Peyer's patch (tissue), 4 donors: ENCODE measurements around the gene CYP19A1. TPM values are rescaled to one million over a fixed set of nuclear protein-coding genes. Genes with fewer than 3 reads are reported as not detected.

ENCODE experiments used
- DNase-seq, 3 donors: peaks; one replicate each; pipeline ENCODE4 v3.0.0-alpha.2; 2017 to 2019
- H3K27ac ChIP-seq, 4 donors: fragments of 200-600 bp; sonication (generic); one replicate each; pipeline ENCODE4 v1.5.1; 2016 to 2019
- H3K27me3 ChIP-seq, 2 donors: fragments of 200-600 bp; sonication (generic); one replicate each; pipeline ENCODE4 v1.5.1; 2019
- H3K36me3 ChIP-seq, 3 donors: fragments of 200-600 bp; sonication (generic); one replicate each; pipeline ENCODE4 v1.5.1; 2016 to 2019
- H3K4me1 ChIP-seq, 4 donors: fragments of 200-600 bp; sonication (generic); one replicate each; pipeline ENCODE4 v1.5.1; 2016 to 2019
- H3K4me3 ChIP-seq, 4 donors: fragments of 200-600 bp; sonication (generic); 1 replicate in 3 of 4; 2 replicates in 1 of 4; pipeline ENCODE4 v1.5.1; 2016 to 2019; ENCODE audit warnings: mild to moderate bottlenecking in 1 of 4
- H3K9me3 ChIP-seq, 4 donors: fragments of 200-600 bp; sonication (generic); one replicate each; pipeline ENCODE4 v1.5.1; 2016 to 2019; ENCODE audit warnings: mild to moderate bottlenecking in 1 of 4
- CTCF ChIP-seq, 6 experiments: fragments of 450-650 bp in 4 of 6; fragments of 200-600 bp in 2 of 6; sonication (generic) in 1 of 6; IDR thresholded peaks; one replicate each; pipeline ENCODE4 v1.5.1; 2017 to 2019; ENCODE audit warnings: antibody characterized with exemption in 6 of 6, mild to moderate bottlenecking in 3 of 6, moderate library complexity in 1 of 6
- POLR2A ChIP-seq, 2 donors: fragments of 450-650 bp; IDR thresholded peaks; one replicate each; pipeline ENCODE4 v1.5.1; 2017; ENCODE audit warnings: antibody characterized with exemption in 2 of 2, mild to moderate bottlenecking in 2 of 2, moderate library complexity in 2 of 2
- total RNA-seq, 4 donors: library from RNA; depleted of rRNA; stranded (reverse); fragments of >200 nt; gene quantifications; one replicate each; pipeline ENCODE4 v1.1.0, GENCODE V29; 2016

CYP19A1 gene
- total RNA-seq, 4 donors from 2014 or later, result 0.83 TPM; not detected in 3

GRCh38 chr15:51359981-51360380 lies 21.6 kb upstream of the CYP19A1 start:
- Histone ChIP-seq H3K36me3 (no peaks in the 10 kb centered on the region), H3K27ac (no peak overlapping the region), H3K4me1 (no peaks in the 10 kb centered on the region), H3K9me3 (no peaks in the 10 kb centered on the region), H3K27me3 (no peaks in the 10 kb centered on the region), H3K4me3 (no peak overlapping the region)
- TF ChIP-seq CTCF (IDR thresholded peaks at IDR 0.05) (no peak), POLR2A (IDR thresholded peaks at IDR 0.05) (no peak)
- no peak for DNase-seq

- no peak for DNase-seq
- TF ChIP-seq POLR2A (IDR thresholded peaks at IDR 0.05), result no peak
- no peak for TF ChIP-seq CTCF (IDR thresholded peaks at IDR 0.05)
These were observed 18.6 kb upstream of the CYP19A1 start for GRCh38 chr15:51356983-51357382.

GRCh38 chr15:51356147-51356546 lies 17.8 kb upstream of the CYP19A1 start:
- no peak for TF ChIP-seq POLR2A (IDR thresholded peaks at IDR 0.05)
- no peak for TF ChIP-seq CTCF (IDR thresholded peaks at IDR 0.05)
- no peak for DNase-seq
- no peak overlapping the region for H3K4me3 ChIP-seq
- H3K9me3 ChIP-seq, result no peaks in the 10 kb centered on the region
- no peak overlapping the region for H3K27ac ChIP-seq
- no peaks in the 10 kb centered on the region for H3K4me1 ChIP-seq
- H3K27me3 ChIP-seq, result no peaks in the 10 kb centered on the region
- H3K36me3 ChIP-seq, result no peaks in the 10 kb centered on the region

More at GRCh38 chr15:51356983-51357382, 18.6 kb upstream of the CYP19A1 start:
- H3K36me3 ChIP-seq, result no peaks in the 10 kb centered on the region
- no peaks in the 10 kb centered on the region for H3K27me3 ChIP-seq
- no peaks in the 10 kb centered on the region for H3K9me3 ChIP-seq
- no peaks in the 10 kb centered on the region for H3K4me1 ChIP-seq
- no peak overlapping the region for H3K27ac ChIP-seq
- H3K4me3 ChIP-seq, result no peak overlapping the region

GRCh38 chr15:51355096-51355495 lies 16.7 kb upstream of the CYP19A1 start:
- H3K27me3 ChIP-seq, result no peaks in the 10 kb centered on the region
- no peak overlapping the region for H3K27ac ChIP-seq
- H3K36me3 ChIP-seq, result no peaks in the 10 kb centered on the region
- H3K4me1 ChIP-seq, result no peaks in the 10 kb centered on the region
- TF ChIP-seq CTCF (IDR thresholded peaks at IDR 0.05) (no peak), POLR2A (IDR thresholded peaks at IDR 0.05) (no peak)
- no peak overlapping the region for H3K4me3 ChIP-seq
- H3K9me3 ChIP-seq, result no peaks in the 10 kb centered on the region
- DNase-seq, result no peak

- Histone ChIP-seq H3K27me3 (no peaks in the 10 kb centered on the region), H3K36me3 (no peaks in the 10 kb centered on the region), H3K9me3 (no peaks in the 10 kb centered on the region), H3K4me1 (no peaks in the 10 kb centered on the region), H3K4me3 (no peak overlapping the region), H3K27ac (no peak overlapping the region)
- no peak for TF ChIP-seq POLR2A (IDR thresholded peaks at IDR 0.05)
- TF ChIP-seq CTCF (IDR thresholded peaks at IDR 0.05), result no peak
- DNase-seq, result no peak
These were observed 15.6 kb upstream of the CYP19A1 start for GRCh38 chr15:51353976-51354375.

- no peak for DNase-seq
- Histone ChIP-seq H3K27ac (no peak overlapping the region), H3K4me1 (no peaks in the 10 kb centered on the region), H3K36me3 (no peaks in the 10 kb centered on the region), H3K9me3 (no peaks in the 10 kb centered on the region), H3K27me3 (no peaks in the 10 kb centered on the region), H3K4me3 (no peak overlapping the region)
- TF ChIP-seq POLR2A (IDR thresholded peaks at IDR 0.05) (no peak), CTCF (IDR thresholded peaks at IDR 0.05) (no peak)
These were observed 12.3 kb upstream of the CYP19A1 start for GRCh38 chr15:51350723-51351122.
